ENCODE data around the gene RBM8A.

The RBM8A gene

GRCh38 chr1:145916745-145917144, 10.5 kb downstream of the RBM8A start:
- DNase-seq (ENCODE audit: low spot score) = no peak

- no peak for DNase-seq (ENCODE audit: low spot score)
Observed at GRCh38 chr1:145912128-145912641, 15.1 kb downstream of the RBM8A start.

GRCh38 chr1:145908653-145909052, 18.6 kb downstream of the RBM8A start:
- DNase-seq (ENCODE audit: low spot score) = no peak

- DNase-seq (ENCODE audit: low spot score) = no peak
Observed at GRCh38 chr1:145906954-145907753, 20.1 kb downstream of the RBM8A start.

- DNase-seq (ENCODE audit: low spot score) = no peak
Observed at GRCh38 chr1:145901312-145902021, 25.8 kb downstream of the RBM8A start.

- DNase-seq (ENCODE audit: low spot score) = no peak
Observed at GRCh38 chr1:145898756-145899155, 28.5 kb downstream of the RBM8A start.

GRCh38 chr1:145897969-145898368, 29.3 kb downstream of the RBM8A start:
- DNase-seq (ENCODE audit: low spot score) = no peak

- DNase-seq (ENCODE audit: low spot score) = no peak
Observed at GRCh38 chr1:145895471-145895870, 31.8 kb downstream of the RBM8A start.

GRCh38 chr1:145893306-145894055, 33.8 kb downstream of the RBM8A start:
- no peak for DNase-seq (ENCODE audit: low spot score)

- peak; percentile 63 for DNase-seq (ENCODE audit: low spot score)
Observed at GRCh38 chr1:145892486-145893087, 34.7 kb downstream of the RBM8A start.

GRCh38 chr1:145891587-145892485, 35.4 kb downstream of the RBM8A start:
- peak; percentile 76 for DNase-seq (ENCODE audit: low spot score)

GRCh38 chr1:145891143-145891542, 36.1 kb downstream of the RBM8A start:
- DNase-seq (ENCODE audit: low spot score) = no peak

- DNase-seq (ENCODE audit: low spot score) = no peak
Observed at GRCh38 chr1:145889722-145890121, 37.6 kb downstream of the RBM8A start.

- DNase-seq (ENCODE audit: low spot score) = no peak
Observed at GRCh38 chr1:145887631-145888030, 39.7 kb downstream of the RBM8A start.

GRCh38 chr1:145886816-145887215, 40.5 kb downstream of the RBM8A start:
- DNase-seq (ENCODE audit: low spot score) = no peak

GRCh38 chr1:145886390-145886789, 40.9 kb downstream of the RBM8A start:
- DNase-seq (ENCODE audit: low spot score) = no peak

GRCh38 chr1:145885738-145886287, 41.5 kb downstream of the RBM8A start, which contains the start of gene ANKRD35:
Gene ANKRD35 (minus strand): TSS chr1:145885866. CDS start chr1:145885758, 108 bp downstream.
- DNase-seq (ENCODE audit: low spot score) = peak; percentile 84

- DNase-seq (ENCODE audit: low spot score) = no peak
Observed at GRCh38 chr1:145884675-145885074, 42.6 kb downstream of the RBM8A start.

- DNase-seq (ENCODE audit: low spot score) = no peak
Observed at GRCh38 chr1:145879775-145880174, 47.5 kb downstream of the RBM8A start.

- DNase-seq (ENCODE audit: low spot score) = no peak
Observed at GRCh38 chr1:145878724-145879123, 48.6 kb downstream of the RBM8A start.
